Measurements from ENCODE around the gene IBTK. TPM values are rescaled to one million over a fixed set of nuclear protein-coding genes. Genes with fewer than 3 reads are reported as not detected.

Gene IBTK
- total RNA-seq, 1 experiment from 2014 or later: 17.1 TPM

DNA sequence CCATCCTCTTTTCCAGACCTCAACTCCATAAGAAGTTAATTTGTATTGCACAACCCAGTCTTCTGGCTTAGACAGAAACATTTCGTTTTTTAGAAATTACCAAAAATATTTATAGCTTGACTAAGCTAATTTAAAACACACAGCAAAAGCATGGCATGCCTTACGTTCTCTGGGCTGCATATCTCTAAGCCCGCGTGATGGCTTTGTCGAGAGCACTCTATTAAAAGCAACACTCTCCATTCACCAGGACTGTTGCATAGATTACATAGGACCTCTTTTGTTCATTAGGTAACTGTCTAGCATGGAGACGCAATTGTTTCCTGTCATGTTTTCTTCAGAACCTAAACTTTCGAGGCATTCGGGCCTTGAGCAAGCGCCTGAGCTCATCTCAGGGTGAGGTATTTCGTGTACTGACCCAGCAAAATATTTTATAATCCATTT, 104.5 kb downstream of the IBTK start:
- H3K36me3 Mint-ChIP-seq (ENCODE audit: insufficient read depth in 1 of 3, low read depth in 3 of 3): no peaks in the 10 kb centered on the region
- Histone ChIP-seq H3K4me2 (ENCODE audit: insufficient read depth, insufficient read length, low read length) (no peak overlapping the region), H2BK120ac (ENCODE audit: low read depth, low read length, poor library complexity, severe bottlenecking) (no peak overlapping the region), H2BK5ac (ENCODE audit: insufficient read length, low read length) (no peak overlapping the region), H3K27ac (ENCODE audit: insufficient read length, low read depth, low read length) (no peak overlapping the region), H3K23me2 (ENCODE audit: insufficient read length, low read depth, low read length, poor library complexity, severe bottlenecking) (no peaks in the 10 kb centered on the region), H3K56ac (ENCODE audit: insufficient read length, low read depth, low read length) (no peak overlapping the region), H3K4ac (ENCODE audit: low read depth, low read length) (no peak overlapping the region), H3K9me3 (ENCODE audit: control insufficient read depth, low read depth, low read length) (no peaks in the 10 kb centered on the region), H3K23ac (ENCODE audit: insufficient read length, low read depth, low read length) (no peak overlapping the region), H2AFZ (ENCODE audit: low read length) (no peak overlapping the region), H4K91ac (ENCODE audit: insufficient read length, low read depth, low read length) (no peak overlapping the region), H3K9ac (ENCODE audit: extremely low read depth, insufficient read length, low read length) (no peak overlapping the region), H2BK15ac (ENCODE audit: low read depth, low read length) (no peak overlapping the region), H4K8ac (replicated peaks; ENCODE audit: insufficient read length, low read depth, low read length) (no peak overlapping the region), H2AK5ac (ENCODE audit: insufficient read length, low read length) (no peak overlapping the region), H3K4me1 (ENCODE audit: insufficient read depth, low read length) (no peaks in the 10 kb centered on the region), H2BK20ac (ENCODE audit: low read depth, low read length, poor library complexity, severe bottlenecking) (no peak overlapping the region), H3K14ac (ENCODE audit: insufficient read depth, low read length) (no peak overlapping the region), H3K79me2 (ENCODE audit: insufficient read depth, low read length) (no peaks in the 10 kb centered on the region), H4K5ac (ENCODE audit: insufficient read length, low read depth, low read length) (no peak overlapping the region), H3K79me1 (ENCODE audit: insufficient read depth, low read depth, low read length, poor library complexity, severe bottlenecking) (no peaks in the 10 kb centered on the region), H3T11ph (ENCODE audit: low read length) (no peak overlapping the region), H4K20me1 (ENCODE audit: control insufficient read depth, insufficient read depth, insufficient read length) (no peaks in the 10 kb centered on the region), H3K27me3 (ENCODE audit: insufficient read depth, low read length) (no peaks in the 10 kb centered on the region), H3K18ac (ENCODE audit: insufficient read length, low read depth, low read length) (no peak overlapping the region), H2BK12ac (ENCODE audit: insufficient read length, low read depth, low read length) (no peak overlapping the region)
- no peak overlapping the region for H3K27ac Mint-ChIP-seq
- H3K4me1 Mint-ChIP-seq: peaks cover 6 to 8% of the 10 kb centered on the region in 2 experiments
- no CpG with 5 or more reads among the region's 10 CpGs for WGBS (ENCODE audit: extremely low coverage, insufficient read length, low lambda C conversion rate)
- H3K4me3 Mint-ChIP-seq: no peak overlapping the region
- H3K9me3 Mint-ChIP-seq: no peaks in the 10 kb centered on the region; a peak in 1 of 5 replicates
- DNase-seq: no peak
- TF ChIP-seq, protein P1, sequence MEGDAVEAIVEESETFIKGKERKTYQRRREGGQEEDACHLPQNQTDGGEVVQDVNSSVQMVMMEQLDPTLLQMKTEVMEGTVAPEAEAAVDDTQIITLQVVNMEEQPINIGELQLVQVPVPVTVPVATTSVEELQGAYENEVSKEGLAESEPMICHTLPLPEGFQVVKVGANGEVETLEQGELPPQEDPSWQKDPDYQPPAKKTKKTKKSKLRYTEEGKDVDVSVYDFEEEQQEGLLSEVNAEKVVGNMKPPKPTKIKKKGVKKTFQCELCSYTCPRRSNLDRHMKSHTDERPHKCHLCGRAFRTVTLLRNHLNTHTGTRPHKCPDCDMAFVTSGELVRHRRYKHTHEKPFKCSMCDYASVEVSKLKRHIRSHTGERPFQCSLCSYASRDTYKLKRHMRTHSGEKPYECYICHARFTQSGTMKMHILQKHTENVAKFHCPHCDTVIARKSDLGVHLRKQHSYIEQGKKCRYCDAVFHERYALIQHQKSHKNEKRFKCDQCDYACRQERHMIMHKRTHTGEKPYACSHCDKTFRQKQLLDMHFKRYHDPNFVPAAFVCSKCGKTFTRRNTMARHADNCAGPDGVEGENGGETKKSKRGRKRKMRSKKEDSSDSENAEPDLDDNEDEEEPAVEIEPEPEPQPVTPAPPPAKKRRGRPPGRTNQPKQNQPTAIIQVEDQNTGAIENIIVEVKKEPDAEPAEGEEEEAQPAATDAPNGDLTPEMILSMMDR (conservative IDR thresholded peaks at IDR 0.05): no peak
- H3K27me3 Mint-ChIP-seq (ENCODE audit: low read depth): no peaks in the 10 kb centered on the region

Data from H9 (cell line).